PFSK-1 (cell line): ENCODE data around the gene HSPA12A.

Experiments
- POLR2AphosphoS5 ChIP-seq: IDR thresholded peaks from 2 replicates; pipeline ENCODE4 v1.6.1; 2012; ENCODE audit warnings: low read depth, mild to moderate bottlenecking, control low read depth, low read length, moderate library complexity
- REST ChIP-seq, 2 experiments: IDR thresholded peaks; 2 replicates each; pipeline versions ENCODE4 v1.6.1 to v1.8.0; 2011 to 2012; ENCODE audit warnings: low read depth in 2 of 2, low read length in 2 of 2, control low read depth in 1 of 2, inconsistent platforms in 1 of 2, mild to moderate bottlenecking in 1 of 2, moderate library complexity in 1 of 2; ENCODE audit not compliant: insufficient read depth in 1 of 2

- TF ChIP-seq POLR2AphosphoS5 (no peak), REST (IDR thresholded peaks at IDR 0.05; ENCODE audit: insufficient read depth in 1 of 2, low read depth in 2 of 2, low read length in 2 of 2) (no peak)
Observed at GRCh38 chr10:116774728-116775151, 32.4 kb upstream of the HSPA12A start.
